GM10847 (cell line): ENCODE results near the gene GPRC5C.

Experiments used
- POLR2A ChIP-seq: IDR thresholded peaks from 2 replicates; pipeline ENCODE4 v1.6.1; 2011; ENCODE audit not compliant: insufficient read length; ENCODE audit errors: extremely low read depth

The GPRC5C gene

GRCh38 chr17:74439691-74440567 lies 8.0 kb downstream of the GPRC5C start:
- TF ChIP-seq POLR2A, result no peak

GRCh38 chr17:74441537-74441936 lies 9.6 kb downstream of the GPRC5C start:
- no peak for TF ChIP-seq POLR2A

GRCh38 chr17:74442291-74442669 lies 10.4 kb downstream of the GPRC5C start:
- TF ChIP-seq POLR2A, result no peak

GRCh38 chr17:74442670-74443515 lies 11.0 kb downstream of the GPRC5C start:
- TF ChIP-seq POLR2A, result peak; percentile 34

GRCh38 chr17:74443516-74444296 lies 11.8 kb downstream of the GPRC5C start:
- TF ChIP-seq POLR2A, result no peak

- TF ChIP-seq POLR2A, result no peak
Observed at GRCh38 chr17:74444406-74444805, 12.5 kb downstream of the GPRC5C start.

- TF ChIP-seq POLR2A, result no peak
Observed at GRCh38 chr17:74445158-74445557, 13.3 kb downstream of the GPRC5C start.

GRCh38 chr17:74446551-74447500 lies 14.9 kb downstream of the GPRC5C start:
- TF ChIP-seq POLR2A, result no peak

GRCh38 chr17:74447628-74448159 lies 15.8 kb downstream of the GPRC5C start:
- no peak for TF ChIP-seq POLR2A

GRCh38 chr17:74448756-74449155 lies 16.9 kb downstream of the GPRC5C start:
- no peak for TF ChIP-seq POLR2A

GRCh38 chr17:74449306-74449705 lies 17.4 kb downstream of the GPRC5C start:
- no peak for TF ChIP-seq POLR2A

- no peak for TF ChIP-seq POLR2A
Observed at GRCh38 chr17:74449773-74450172, 17.9 kb downstream of the GPRC5C start.

- no peak for TF ChIP-seq POLR2A
Observed at GRCh38 chr17:74450231-74450630, 18.3 kb downstream of the GPRC5C start.

- no peak for TF ChIP-seq POLR2A
Observed at GRCh38 chr17:74450925-74451403, 19.1 kb downstream of the GPRC5C start.
